T-helper 2 cell treated with Interferon-gamma antibody and Interleukin-4, amounts not matched to agents 5 μg/mL and 100 μg/mL, for 36 hours (primary cell): ENCODE measurements around the gene CD300LF.

ENCODE experiments used
- DNase-seq: peaks from one replicate; pipeline ENCODE4 v3.0.0; 2021; ENCODE audit warnings: low spot score
- H3K27ac Mint-ChIP-seq: one replicate; pipeline ENCODE4 v1.8.0; 2021; ENCODE audit warnings: mild to moderate bottlenecking, mixed read lengths
- H3K27me3 Mint-ChIP-seq: one replicate; pipeline ENCODE4 v1.8.0; 2021; ENCODE audit warnings: low read depth, mixed read lengths
- H3K36me3 Mint-ChIP-seq: one replicate; pipeline ENCODE4 v1.8.0; 2021; ENCODE audit warnings: low read depth, mixed read lengths
- H3K4me1 Mint-ChIP-seq: one replicate; pipeline ENCODE4 v1.8.0; 2021; ENCODE audit warnings: low read depth, mixed read lengths
- H3K4me3 Mint-ChIP-seq: one replicate; pipeline ENCODE4 v1.8.0; 2022; ENCODE audit warnings: mild to moderate bottlenecking, moderate library complexity, mixed read lengths
- H3K9me3 Mint-ChIP-seq: one replicate; pipeline ENCODE4 v1.8.0; 2021; ENCODE audit warnings: mixed read lengths

CD300LF gene

GRCh38 chr17:74750327-74751069 lies 37.8 kb upstream of the CD300LF start:
- Mint-ChIP-seq H3K4me1 (peaks cover 45% of the 10 kb centered on the region), H3K27ac (peak overlapping the region; percentile 80), H3K27me3 (no peaks in the 10 kb centered on the region), H3K4me3 (peak overlapping the region; percentile 96), H3K36me3 (peaks cover 46% of the 10 kb centered on the region), H3K9me3 (no peaks in the 10 kb centered on the region)
- no peak for DNase-seq

GRCh38 chr17:74750039-74750326 lies 37.3 kb upstream of the CD300LF start:
- DNase-seq, result no peak
- Mint-ChIP-seq H3K4me1 (peaks cover 40% of the 10 kb centered on the region), H3K27ac (peak overlapping the region; percentile 80), H3K9me3 (no peaks in the 10 kb centered on the region), H3K4me3 (peak overlapping the region; percentile 96), H3K27me3 (no peaks in the 10 kb centered on the region), H3K36me3 (peaks cover 45% of the 10 kb centered on the region)

- Mint-ChIP-seq H3K9me3 (no peaks in the 10 kb centered on the region), H3K27ac (peak overlapping the region; percentile 78), H3K36me3 (peaks cover 46% of the 10 kb centered on the region), H3K27me3 (no peaks in the 10 kb centered on the region), H3K4me3 (peak overlapping the region; percentile 96), H3K4me1 (peaks cover 40% of the 10 kb centered on the region)
- no peak for DNase-seq
These were observed 36.7 kb upstream of the CD300LF start for GRCh38 chr17:74749279-74750038.

- Mint-ChIP-seq H3K27ac (peak within 1 kb of the TSS; percentile 78), H3K36me3 (peaks cover 52% of the 10 kb centered on the region), H3K27me3 (no peaks in the 10 kb centered on the region), H3K4me1 (peaks cover 44% of the 10 kb centered on the region), H3K9me3 (no peaks in the 10 kb centered on the region), H3K4me3 (peak within 1 kb of the TSS; percentile 96)
- peak; percentile 97 for DNase-seq
These were observed 36.0 kb upstream of the CD300LF start, which contains the start of gene NHERF1 for GRCh38 chr17:74748529-74749278. Gene NHERF1 (plus strand): TSS chr17:74748628. CDS start chr17:74748847, 219 bp downstream.

- H3K4me1 Mint-ChIP-seq, result peaks cover 44% of the 10 kb centered on the region
- H3K27me3 Mint-ChIP-seq, result no peaks in the 10 kb centered on the region
- H3K36me3 Mint-ChIP-seq, result peaks cover 55% of the 10 kb centered on the region
- peak overlapping the region; percentile 67 for H3K4me3 Mint-ChIP-seq
- no peaks in the 10 kb centered on the region for H3K9me3 Mint-ChIP-seq
- H3K27ac Mint-ChIP-seq, result no peak overlapping the region
- DNase-seq, result no peak
These were observed 35.5 kb upstream of the CD300LF start for GRCh38 chr17:74748279-74748528.

- peak overlapping the region; percentile 67 for H3K4me3 Mint-ChIP-seq
- peaks cover 52% of the 10 kb centered on the region for H3K36me3 Mint-ChIP-seq
- H3K4me1 Mint-ChIP-seq, result peaks cover 46% of the 10 kb centered on the region
- no peaks in the 10 kb centered on the region for H3K9me3 Mint-ChIP-seq
- DNase-seq, result no peak
- H3K27me3 Mint-ChIP-seq, result no peaks in the 10 kb centered on the region
- H3K27ac Mint-ChIP-seq, result peak overlapping the region; percentile 81
These were observed 34.2 kb upstream of the CD300LF start for GRCh38 chr17:74746922-74747321.

- H3K4me3 Mint-ChIP-seq, result peak overlapping the region; percentile 67
- H3K4me1 Mint-ChIP-seq, result peaks cover 51% of the 10 kb centered on the region
- H3K27me3 Mint-ChIP-seq, result no peaks in the 10 kb centered on the region
- H3K27ac Mint-ChIP-seq, result peak overlapping the region; percentile 81
- no peaks in the 10 kb centered on the region for H3K9me3 Mint-ChIP-seq
- peaks cover 52% of the 10 kb centered on the region for H3K36me3 Mint-ChIP-seq
- DNase-seq, result no peak
These were observed 33.7 kb upstream of the CD300LF start for GRCh38 chr17:74746376-74746775.

GRCh38 chr17:74745548-74746177 lies 32.9 kb upstream of the CD300LF start:
- H3K36me3 Mint-ChIP-seq, result peaks cover 49% of the 10 kb centered on the region
- peaks cover 54% of the 10 kb centered on the region for H3K4me1 Mint-ChIP-seq
- no peaks in the 10 kb centered on the region for H3K9me3 Mint-ChIP-seq
- no peak for DNase-seq
- H3K27ac Mint-ChIP-seq, result no peak overlapping the region
- no peak overlapping the region for H3K4me3 Mint-ChIP-seq
- H3K27me3 Mint-ChIP-seq, result no peaks in the 10 kb centered on the region

GRCh38 chr17:74744714-74745547 lies 32.2 kb upstream of the CD300LF start:
- H3K9me3 Mint-ChIP-seq, result no peaks in the 10 kb centered on the region
- H3K4me3 Mint-ChIP-seq, result peak overlapping the region; percentile 72
- H3K27me3 Mint-ChIP-seq, result no peaks in the 10 kb centered on the region
- H3K4me1 Mint-ChIP-seq, result peaks cover 61% of the 10 kb centered on the region
- H3K27ac Mint-ChIP-seq, result peak overlapping the region; percentile 69
- peak; percentile 81 for DNase-seq
- H3K36me3 Mint-ChIP-seq, result peaks cover 49% of the 10 kb centered on the region

GRCh38 chr17:74744349-74744713 lies 31.6 kb upstream of the CD300LF start:
- H3K36me3 Mint-ChIP-seq, result peaks cover 46% of the 10 kb centered on the region
- H3K4me3 Mint-ChIP-seq, result peak overlapping the region; percentile 72
- H3K27me3 Mint-ChIP-seq, result no peaks in the 10 kb centered on the region
- DNase-seq, result no peak
- H3K9me3 Mint-ChIP-seq, result no peaks in the 10 kb centered on the region
- peaks cover 65% of the 10 kb centered on the region for H3K4me1 Mint-ChIP-seq
- H3K27ac Mint-ChIP-seq, result peak overlapping the region; percentile 69

GRCh38 chr17:74743755-74744154 lies 31.0 kb upstream of the CD300LF start:
- no peak for DNase-seq
- Mint-ChIP-seq H3K4me1 (peaks cover 70% of the 10 kb centered on the region), H3K4me3 (peak overlapping the region; percentile 72), H3K27ac (peak overlapping the region; percentile 69), H3K27me3 (no peaks in the 10 kb centered on the region), H3K9me3 (no peaks in the 10 kb centered on the region), H3K36me3 (peaks cover 49% of the 10 kb centered on the region)

GRCh38 chr17:74742978-74743545 lies 30.3 kb upstream of the CD300LF start:
- Mint-ChIP-seq H3K9me3 (no peaks in the 10 kb centered on the region), H3K36me3 (peaks cover 51% of the 10 kb centered on the region), H3K27me3 (no peaks in the 10 kb centered on the region), H3K27ac (peak overlapping the region; percentile 87), H3K4me1 (peaks cover 74% of the 10 kb centered on the region), H3K4me3 (peak overlapping the region; percentile 72)
- no peak for DNase-seq

GRCh38 chr17:74742153-74742515 lies 29.4 kb upstream of the CD300LF start:
- H3K4me3 Mint-ChIP-seq, result peak overlapping the region; percentile 72
- no peaks in the 10 kb centered on the region for H3K27me3 Mint-ChIP-seq
- peak; percentile 62 for DNase-seq
- H3K4me1 Mint-ChIP-seq, result peaks cover 72% of the 10 kb centered on the region
- H3K36me3 Mint-ChIP-seq, result peaks cover 55% of the 10 kb centered on the region
- peak overlapping the region; percentile 87 for H3K27ac Mint-ChIP-seq
- H3K9me3 Mint-ChIP-seq, result no peaks in the 10 kb centered on the region
